ENCODE data around the gene DYSF. TPM values are rescaled to one million over a fixed set of nuclear protein-coding genes. Genes with fewer than 3 reads are reported as not detected.

Gene DYSF
- total RNA-seq, 2 donors from 2014 or later = 23.0 to 36.6 TPM

- peak in 1 of 2 donors; percentile 2 for ATAC-seq
- H3K9me3 Mint-ChIP-seq = no peaks in the 10 kb centered on the region
Observed at GRCh38 chr2:71588497-71589170, 135.3 kb downstream of the DYSF start.

GRCh38 chr2:71589763-71590162, 136.4 kb downstream of the DYSF start:
- DNase-seq (ENCODE audit: low spot score) = no peak
- Mint-ChIP-seq H3K4me3 (no peak overlapping the region), H3K36me3 (no peaks in the 10 kb centered on the region), H3K27ac (no peak overlapping the region), H3K4me1 (ENCODE audit: low read depth in 2 of 2) (peaks cover 0 to 10% of the 10 kb centered on the region in 2 donors), H3K9me3 (no peaks in the 10 kb centered on the region), H3K27me3 (no peaks in the 10 kb centered on the region)
- no peak for ATAC-seq

More at GRCh38 chr2:71588497-71589170, 135.3 kb downstream of the DYSF start:
- Mint-ChIP-seq H3K27ac (no peak overlapping the region), H3K4me3 (no peak overlapping the region), H3K36me3 (no peaks in the 10 kb centered on the region), H3K4me1 (ENCODE audit: low read depth in 2 of 2) (peaks cover 0 to 10% of the 10 kb centered on the region in 2 donors), H3K27me3 (no peaks in the 10 kb centered on the region)
- no peak for DNase-seq (ENCODE audit: low spot score)

GRCh38 chr2:71591044-71591443, 137.7 kb downstream of the DYSF start:
- Mint-ChIP-seq H3K4me1 (ENCODE audit: low read depth in 2 of 2) (peaks cover 0 to 10% of the 10 kb centered on the region in 2 donors), H3K9me3 (no peaks in the 10 kb centered on the region), H3K36me3 (no peaks in the 10 kb centered on the region), H3K27ac (no peak overlapping the region), H3K27me3 (no peaks in the 10 kb centered on the region), H3K4me3 (no peak overlapping the region)
- ATAC-seq (no peak), DNase-seq (ENCODE audit: low spot score) (no peak)

GRCh38 chr2:71592181-71592711, 138.9 kb downstream of the DYSF start:
- DNase-seq (ENCODE audit: low spot score) = no peak
- peaks cover 0 to 10% of the 10 kb centered on the region in 2 donors for H3K4me1 Mint-ChIP-seq (ENCODE audit: low read depth in 2 of 2)
- H3K4me3 Mint-ChIP-seq = no peak overlapping the region

GRCh38 chr2:71595569-71595968, 142.2 kb downstream of the DYSF start:
- Mint-ChIP-seq H3K4me1 (ENCODE audit: low read depth in 2 of 2) (peaks cover 0 to 6% of the 10 kb centered on the region in 2 donors), H3K36me3 (no peaks in the 10 kb centered on the region), H3K9me3 (no peaks in the 10 kb centered on the region), H3K4me3 (no peak overlapping the region), H3K27ac (no peak overlapping the region), H3K27me3 (no peaks in the 10 kb centered on the region)
- DNase-seq (ENCODE audit: low spot score) (no peak), ATAC-seq (no peak)

More at GRCh38 chr2:71592181-71592711, 138.9 kb downstream of the DYSF start:
- ATAC-seq = no peak
- Mint-ChIP-seq H3K9me3 (no peaks in the 10 kb centered on the region), H3K27ac (no peak overlapping the region), H3K36me3 (no peaks in the 10 kb centered on the region), H3K27me3 (no peaks in the 10 kb centered on the region)

- no peak overlapping the region for H3K4me3 Mint-ChIP-seq
- ATAC-seq = no peak
Observed at GRCh38 chr2:71596011-71596410, 142.7 kb downstream of the DYSF start.

GRCh38 chr2:71597756-71598155, 144.4 kb downstream of the DYSF start:
- no peak overlapping the region for H3K27ac Mint-ChIP-seq
- DNase-seq (ENCODE audit: low spot score) (no peak), ATAC-seq (no peak)
- no peaks in the 10 kb centered on the region for H3K27me3 Mint-ChIP-seq
- no peak overlapping the region for H3K4me3 Mint-ChIP-seq
- H3K36me3 Mint-ChIP-seq = no peaks in the 10 kb centered on the region
- H3K9me3 Mint-ChIP-seq = no peaks in the 10 kb centered on the region
- peaks cover 3 to 8% of the 10 kb centered on the region in 2 donors for H3K4me1 Mint-ChIP-seq (ENCODE audit: low read depth in 2 of 2)

More at GRCh38 chr2:71596011-71596410, 142.7 kb downstream of the DYSF start:
- peaks cover 0 to 3% of the 10 kb centered on the region in 2 donors for H3K4me1 Mint-ChIP-seq (ENCODE audit: low read depth in 2 of 2)
- no peaks in the 10 kb centered on the region for H3K36me3 Mint-ChIP-seq
- no peak for DNase-seq (ENCODE audit: low spot score)
- H3K27ac Mint-ChIP-seq = no peak overlapping the region
- H3K9me3 Mint-ChIP-seq = no peaks in the 10 kb centered on the region
- no peaks in the 10 kb centered on the region for H3K27me3 Mint-ChIP-seq

- no peaks in the 10 kb centered on the region for H3K27me3 Mint-ChIP-seq
Observed at GRCh38 chr2:71598526-71598925, 145.2 kb downstream of the DYSF start.

GRCh38 chr2:71599038-71599437, 145.7 kb downstream of the DYSF start:
- H3K4me1 Mint-ChIP-seq (ENCODE audit: low read depth in 2 of 2) = peaks cover 12 to 18% of the 10 kb centered on the region in 2 donors
- no peak overlapping the region for H3K4me3 Mint-ChIP-seq
- H3K9me3 Mint-ChIP-seq = no peaks in the 10 kb centered on the region
- H3K36me3 Mint-ChIP-seq = no peaks in the 10 kb centered on the region
- DNase-seq (ENCODE audit: low spot score) = no peak
- H3K27me3 Mint-ChIP-seq = no peaks in the 10 kb centered on the region
- H3K27ac Mint-ChIP-seq = no peak overlapping the region
- no peak for ATAC-seq

More at GRCh38 chr2:71598526-71598925, 145.2 kb downstream of the DYSF start:
- no peak for ATAC-seq
- Mint-ChIP-seq H3K4me3 (no peak overlapping the region), H3K36me3 (no peaks in the 10 kb centered on the region), H3K27ac (no peak overlapping the region), H3K9me3 (no peaks in the 10 kb centered on the region), H3K4me1 (ENCODE audit: low read depth in 2 of 2) (peaks cover 10 to 16% of the 10 kb centered on the region in 2 donors)
- DNase-seq (ENCODE audit: low spot score) = no peak

GRCh38 chr2:71599646-71600236, 146.4 kb downstream of the DYSF start:
- Mint-ChIP-seq H3K27me3 (no peaks in the 10 kb centered on the region), H3K27ac (no peak overlapping the region), H3K36me3 (no peaks in the 10 kb centered on the region), H3K4me3 (no peak overlapping the region), H3K9me3 (no peaks in the 10 kb centered on the region), H3K4me1 (ENCODE audit: low read depth in 2 of 2) (peaks cover 17 to 24% of the 10 kb centered on the region in 2 donors)
- DNase-seq (ENCODE audit: low spot score) (no peak), ATAC-seq (no peak)

- peaks cover 0 to 3% of the 10 kb centered on the region in 2 donors for H3K27me3 Mint-ChIP-seq
- ATAC-seq (no peak), DNase-seq (ENCODE audit: low spot score) (no peak)
- H3K4me3 Mint-ChIP-seq = no peak overlapping the region
- no peaks in the 10 kb centered on the region for H3K36me3 Mint-ChIP-seq
- no peaks in the 10 kb centered on the region for H3K9me3 Mint-ChIP-seq
- H3K27ac Mint-ChIP-seq = no peak overlapping the region
- peaks cover 23 to 29% of the 10 kb centered on the region in 2 donors for H3K4me1 Mint-ChIP-seq (ENCODE audit: low read depth in 2 of 2)
Observed at GRCh38 chr2:71600555-71600954, 147.2 kb downstream of the DYSF start.

GRCh38 chr2:71601136-71602114, 148.1 kb downstream of the DYSF start:
- Mint-ChIP-seq H3K27ac (peak overlapping the region in 1 of 2 donors; percentile 13), H3K4me3 (no peak overlapping the region), H3K36me3 (no peaks in the 10 kb centered on the region), H3K27me3 (peaks cover 0 to 3% of the 10 kb centered on the region in 2 donors), H3K9me3 (no peaks in the 10 kb centered on the region), H3K4me1 (ENCODE audit: low read depth in 2 of 2) (peaks cover 23 to 29% of the 10 kb centered on the region in 2 donors)
- ATAC-seq = no peak
- DNase-seq (ENCODE audit: low spot score) = peak; percentile 51

GRCh38 chr2:71602115-71602495, 148.7 kb downstream of the DYSF start:
- DNase-seq (ENCODE audit: low spot score) (peak; percentile 38), ATAC-seq (no peak)
- no peaks in the 10 kb centered on the region for H3K36me3 Mint-ChIP-seq
- H3K4me1 Mint-ChIP-seq (ENCODE audit: low read depth in 2 of 2) = peaks cover 26 to 29% of the 10 kb centered on the region in 2 donors
- no peak overlapping the region for H3K4me3 Mint-ChIP-seq
- H3K9me3 Mint-ChIP-seq = no peaks in the 10 kb centered on the region
- H3K27me3 Mint-ChIP-seq = peaks cover 2 to 3% of the 10 kb centered on the region in 2 donors
- H3K27ac Mint-ChIP-seq = peak overlapping the region in 1 of 2 donors; percentile 13

All from natural killer cell treated with Interleukin-12 subunit alpha and Interleukin-12 subunit beta and Interleukin-15 and Interleukin-18, amount 100 ng/mL, for 72 hours (primary cell).